LNCaP clone FGC (cell line): ENCODE measurements around the gene STXBP6.
"Not testable (repeated sequence)": the region's sequence is repeated elsewhere in the genome, so short reads cannot be mapped to it uniquely, and the experiment has no call there.

Source experiments
- DNase-seq: peaks from one replicate; pipeline ENCODE4 v3.0.0-alpha.2; 2011; ENCODE audit warnings: low read depth
- H3K4me3 ChIP-seq: 2 replicates; pipeline ENCODE4 v1.5.1; 2011; ENCODE audit warnings: mild to moderate bottlenecking, low read depth, low read length, control low read depth
- TF ChIP-seq, protein P1 (sequence below): IDR thresholded peaks from 2 replicates; pipeline ENCODE4 v1.5.1; 2012; ENCODE audit warnings: mild to moderate bottlenecking; ENCODE audit not compliant: control insufficient read depth, insufficient read depth; ENCODE audit errors: extremely low read depth

STXBP6 gene

DNA sequence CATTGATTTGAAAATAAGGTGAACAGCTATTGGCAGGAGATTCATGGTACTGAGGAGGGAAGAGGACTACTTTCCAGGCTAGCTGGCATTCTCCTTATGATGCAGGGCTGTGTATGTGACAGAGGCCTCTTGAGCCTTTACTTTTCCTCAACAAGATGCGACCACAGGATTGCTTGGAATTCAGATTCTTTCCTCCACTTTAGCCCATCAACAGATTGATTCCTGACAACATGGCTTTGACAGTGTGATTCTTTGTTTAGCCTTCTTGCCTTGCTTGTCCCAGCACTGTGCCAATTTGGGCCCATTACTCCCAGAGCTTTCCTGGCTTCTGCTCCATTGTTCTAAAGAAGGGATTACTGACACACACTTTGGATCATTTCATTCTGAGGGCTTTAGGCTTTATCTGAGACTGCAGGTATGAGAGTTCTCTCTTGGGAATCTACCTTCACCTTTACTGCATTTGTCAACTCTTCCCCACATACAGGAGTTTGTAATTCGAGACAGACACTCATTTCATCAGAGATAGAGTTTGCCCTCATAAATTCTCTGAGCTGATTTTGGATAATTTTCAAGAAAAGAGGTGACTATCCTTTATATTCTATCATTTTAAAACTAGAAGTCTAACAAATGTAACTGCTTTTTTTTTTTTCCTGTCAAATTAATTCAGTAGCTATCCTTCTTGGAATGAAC is 209.6 kb downstream of the STXBP6 start:
- DNase-seq = no peak
- TF ChIP-seq, protein P1, sequence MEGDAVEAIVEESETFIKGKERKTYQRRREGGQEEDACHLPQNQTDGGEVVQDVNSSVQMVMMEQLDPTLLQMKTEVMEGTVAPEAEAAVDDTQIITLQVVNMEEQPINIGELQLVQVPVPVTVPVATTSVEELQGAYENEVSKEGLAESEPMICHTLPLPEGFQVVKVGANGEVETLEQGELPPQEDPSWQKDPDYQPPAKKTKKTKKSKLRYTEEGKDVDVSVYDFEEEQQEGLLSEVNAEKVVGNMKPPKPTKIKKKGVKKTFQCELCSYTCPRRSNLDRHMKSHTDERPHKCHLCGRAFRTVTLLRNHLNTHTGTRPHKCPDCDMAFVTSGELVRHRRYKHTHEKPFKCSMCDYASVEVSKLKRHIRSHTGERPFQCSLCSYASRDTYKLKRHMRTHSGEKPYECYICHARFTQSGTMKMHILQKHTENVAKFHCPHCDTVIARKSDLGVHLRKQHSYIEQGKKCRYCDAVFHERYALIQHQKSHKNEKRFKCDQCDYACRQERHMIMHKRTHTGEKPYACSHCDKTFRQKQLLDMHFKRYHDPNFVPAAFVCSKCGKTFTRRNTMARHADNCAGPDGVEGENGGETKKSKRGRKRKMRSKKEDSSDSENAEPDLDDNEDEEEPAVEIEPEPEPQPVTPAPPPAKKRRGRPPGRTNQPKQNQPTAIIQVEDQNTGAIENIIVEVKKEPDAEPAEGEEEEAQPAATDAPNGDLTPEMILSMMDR = no peak
- H3K4me3 ChIP-seq = no peak overlapping the region

DNA sequence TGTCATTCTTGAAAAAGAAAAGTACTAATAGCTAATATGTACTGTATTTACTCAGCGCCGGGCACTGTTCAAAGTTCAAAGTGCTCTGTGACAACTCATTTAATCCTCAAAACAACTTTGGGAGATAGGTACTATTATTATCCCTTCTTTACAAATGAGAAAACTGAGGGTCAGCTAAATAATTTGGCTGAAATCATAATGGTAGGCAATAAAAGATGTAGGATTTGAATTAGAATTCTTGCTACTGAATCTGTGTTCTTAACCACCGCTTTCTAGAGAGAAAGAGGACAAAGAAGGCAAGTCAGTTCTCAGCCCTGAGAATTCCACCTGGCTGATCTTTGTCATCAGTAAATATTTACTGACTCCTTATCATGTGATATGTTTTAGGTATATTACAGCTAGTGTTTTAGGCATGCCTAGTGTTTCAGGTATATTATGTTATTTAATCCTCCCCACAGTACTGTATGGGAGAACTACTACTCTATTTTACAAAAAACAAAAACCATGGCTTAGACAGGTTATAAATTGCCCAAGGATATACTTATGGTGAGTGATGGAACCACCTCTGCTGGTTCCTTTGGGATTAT is 210.2 kb downstream of the STXBP6 start:
- DNase-seq = peak; percentile 57
- H3K4me3 ChIP-seq = no peak overlapping the region

DNA sequence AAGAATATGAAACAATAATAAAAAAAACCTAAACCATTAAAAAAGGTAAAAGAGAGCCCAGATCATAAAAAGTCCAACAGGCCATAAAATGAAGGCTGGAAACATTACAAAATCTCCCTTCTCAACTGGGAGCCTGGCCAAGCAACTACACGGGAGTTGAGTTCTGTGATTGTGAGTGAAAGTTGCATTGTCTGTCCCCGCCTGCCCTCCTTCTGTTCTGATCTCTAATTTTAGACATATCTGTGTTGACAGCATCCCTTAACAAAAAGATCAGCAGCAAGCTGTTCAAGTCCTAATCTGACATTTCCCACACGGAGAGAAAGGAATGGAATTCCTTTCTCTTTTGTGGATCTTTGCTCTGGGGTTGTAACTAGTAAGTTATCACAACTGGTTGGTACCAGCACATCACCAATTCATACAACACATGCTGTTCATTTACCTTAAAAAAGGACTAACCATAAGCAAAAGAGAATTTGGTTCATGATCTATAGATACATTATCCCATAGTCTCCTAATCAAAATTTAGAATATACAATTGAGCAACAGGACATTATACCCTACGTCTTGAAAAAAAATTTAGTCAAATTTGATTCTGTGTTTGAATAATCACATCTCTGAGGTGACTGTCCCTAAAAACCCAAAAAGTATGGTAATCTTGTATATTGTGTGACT is 210.9 kb downstream of the STXBP6 start:
- TF ChIP-seq, protein P1 = no peak
- no peak overlapping the region for H3K4me3 ChIP-seq
- no peak for DNase-seq

More for the DNA sequence above, 210.2 kb downstream of the STXBP6 start:
- TF ChIP-seq, protein P1 = no peak

DNA sequence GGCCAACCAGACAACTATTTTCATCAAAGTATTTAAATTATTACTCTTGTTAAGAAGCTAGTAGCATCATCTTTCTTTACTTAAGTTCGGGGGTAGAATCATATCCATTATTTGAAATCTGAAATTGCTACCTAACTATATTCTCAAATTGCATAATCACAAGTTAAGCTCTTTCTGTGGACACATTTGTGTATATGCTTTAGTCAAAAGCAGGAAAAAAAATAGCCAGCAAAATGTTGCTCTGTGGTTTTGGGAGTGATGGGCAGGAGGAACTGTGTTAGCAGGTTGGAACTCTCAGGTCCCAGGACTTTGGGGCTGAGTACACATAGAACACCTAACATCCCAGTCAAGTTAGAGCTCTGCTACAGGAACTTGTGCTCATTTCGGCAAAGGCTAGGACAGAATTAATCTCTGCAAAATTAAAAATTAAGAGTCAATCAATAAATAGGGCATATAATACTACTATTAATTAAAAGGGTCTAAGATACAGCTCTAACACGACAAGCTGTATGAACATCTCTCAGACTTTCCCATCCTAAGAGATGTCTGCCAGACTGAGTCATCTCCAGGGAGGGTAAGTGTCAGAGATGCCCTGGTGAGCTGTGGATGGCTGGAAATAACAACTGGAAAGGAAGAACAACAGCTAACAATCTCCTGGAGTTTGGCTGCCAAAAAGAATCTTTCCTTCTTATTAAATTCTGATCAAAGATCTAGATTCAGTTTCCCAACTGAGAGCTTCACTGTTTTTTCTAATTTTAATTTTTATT is 212.5 kb downstream of the STXBP6 start:
- no peak overlapping the region for H3K4me3 ChIP-seq
- DNase-seq = no peak
- TF ChIP-seq, protein P1 = no peak

DNA sequence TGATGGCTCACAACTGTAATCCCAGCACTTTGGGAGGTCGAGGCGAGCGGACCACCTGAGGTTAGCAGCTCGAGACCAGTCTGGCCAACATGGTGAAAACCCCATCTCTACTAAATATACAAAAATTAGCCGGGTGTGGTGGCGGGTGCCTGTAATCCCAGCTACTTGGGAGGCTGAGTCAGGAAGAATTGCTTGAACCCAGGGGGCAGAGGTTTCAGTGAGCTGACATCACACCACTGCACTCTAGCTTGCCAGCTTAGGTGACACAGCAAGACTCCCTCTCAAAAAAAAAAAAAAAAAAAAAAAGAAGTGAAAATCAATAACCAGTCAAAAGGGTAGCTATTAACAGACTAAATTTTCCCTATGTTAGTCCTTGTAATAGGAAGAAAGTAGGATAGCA is 213.6 kb downstream of the STXBP6 start:
- not testable (repeated sequence) for DNase-seq

DNA sequence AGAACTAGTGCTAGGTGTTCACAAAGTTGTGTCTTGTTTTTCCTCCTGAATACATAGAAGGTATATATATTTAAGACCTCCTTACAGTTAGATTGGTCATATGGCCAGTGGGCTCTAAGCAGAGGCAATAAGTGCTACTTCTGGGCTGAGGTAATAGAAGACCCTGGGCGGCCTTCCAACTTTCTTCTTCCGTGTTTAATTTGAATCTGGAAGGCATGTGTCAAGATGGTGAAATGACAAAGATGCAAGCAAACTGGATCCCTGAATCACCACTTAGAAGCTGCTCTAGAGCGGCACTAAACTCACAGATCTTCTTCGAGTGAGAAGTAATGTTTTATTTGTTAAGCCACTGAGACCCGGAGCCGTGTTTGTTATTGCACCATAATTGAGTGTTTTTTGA is 215.0 kb downstream of the STXBP6 start:
- no peak for DNase-seq
- TF ChIP-seq, protein P1 = no peak
- H3K4me3 ChIP-seq = no peak overlapping the region

More for the DNA sequence above, 213.6 kb downstream of the STXBP6 start:
- H3K4me3 ChIP-seq = not testable (repeated sequence)

DNA sequence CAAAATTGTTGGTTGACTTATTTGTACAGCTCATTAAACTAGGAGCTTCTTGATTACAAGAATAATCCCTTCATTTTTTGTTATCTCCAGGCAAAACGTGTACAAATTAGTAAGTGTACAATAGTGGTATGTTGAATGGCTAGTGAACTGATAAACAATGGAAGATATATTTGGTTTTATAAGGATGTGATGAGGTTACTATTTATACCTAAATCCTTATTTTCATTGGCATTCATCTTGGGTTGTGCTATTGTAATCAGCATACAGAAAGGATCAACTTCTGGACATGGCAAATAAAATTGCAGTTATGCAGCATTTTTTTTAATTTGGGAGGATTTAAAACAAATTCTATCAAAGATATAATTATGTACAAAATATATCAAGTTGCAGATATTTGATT is 216.6 kb downstream of the STXBP6 start:
- TF ChIP-seq, protein P1 = no peak
- DNase-seq = no peak

More for the DNA sequence above, 216.6 kb downstream of the STXBP6 start:
- no peak overlapping the region for H3K4me3 ChIP-seq
